ENCODE data around the gene HYCC1. TPM values are rescaled to one million over a fixed set of nuclear protein-coding genes. Genes with fewer than 3 reads are reported as not detected.

Gene HYCC1
- total RNA-seq, 1 donor from 2014 or later: 20.3 TPM

DNA sequence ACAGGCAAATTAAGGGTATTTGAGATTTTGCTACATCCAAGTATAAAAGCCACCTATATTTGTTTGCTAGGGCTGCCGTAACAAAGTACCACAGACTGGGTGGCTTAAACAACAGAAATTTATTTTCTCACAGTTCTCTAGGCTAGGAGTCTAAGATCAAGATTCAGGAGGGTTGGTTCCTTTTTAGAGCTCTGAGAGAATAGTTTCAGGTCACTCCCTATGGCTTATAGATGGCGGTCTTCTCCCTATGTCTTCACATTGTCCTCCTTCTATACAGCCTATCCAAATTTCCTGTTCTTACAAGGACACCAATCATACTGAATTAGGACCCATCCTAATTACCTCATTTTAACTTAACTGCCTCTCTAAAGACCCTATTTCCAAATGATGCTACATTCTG is 11.2 kb downstream of the HYCC1 start:
- TF ChIP-seq, protein P1, sequence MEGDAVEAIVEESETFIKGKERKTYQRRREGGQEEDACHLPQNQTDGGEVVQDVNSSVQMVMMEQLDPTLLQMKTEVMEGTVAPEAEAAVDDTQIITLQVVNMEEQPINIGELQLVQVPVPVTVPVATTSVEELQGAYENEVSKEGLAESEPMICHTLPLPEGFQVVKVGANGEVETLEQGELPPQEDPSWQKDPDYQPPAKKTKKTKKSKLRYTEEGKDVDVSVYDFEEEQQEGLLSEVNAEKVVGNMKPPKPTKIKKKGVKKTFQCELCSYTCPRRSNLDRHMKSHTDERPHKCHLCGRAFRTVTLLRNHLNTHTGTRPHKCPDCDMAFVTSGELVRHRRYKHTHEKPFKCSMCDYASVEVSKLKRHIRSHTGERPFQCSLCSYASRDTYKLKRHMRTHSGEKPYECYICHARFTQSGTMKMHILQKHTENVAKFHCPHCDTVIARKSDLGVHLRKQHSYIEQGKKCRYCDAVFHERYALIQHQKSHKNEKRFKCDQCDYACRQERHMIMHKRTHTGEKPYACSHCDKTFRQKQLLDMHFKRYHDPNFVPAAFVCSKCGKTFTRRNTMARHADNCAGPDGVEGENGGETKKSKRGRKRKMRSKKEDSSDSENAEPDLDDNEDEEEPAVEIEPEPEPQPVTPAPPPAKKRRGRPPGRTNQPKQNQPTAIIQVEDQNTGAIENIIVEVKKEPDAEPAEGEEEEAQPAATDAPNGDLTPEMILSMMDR (IDR thresholded peaks at IDR 0.05; ENCODE audit: unreplicated experiment): no peak
- Mint-ChIP-seq H3K27me3 (ENCODE audit: low read depth) (no peaks in the 10 kb centered on the region), H3K4me1 (no peaks in the 10 kb centered on the region), H3K27ac (no peak overlapping the region), H3K9me3 (no peaks in the 10 kb centered on the region), H3K36me3 (no peaks in the 10 kb centered on the region), H3K4me3 (no peak overlapping the region)
- no peak for DNase-seq (ENCODE audit: low spot score in 2 of 2, unreplicated experiment in 2 of 2)

GRCh38 chr7:23001610-23002009 is 12.3 kb downstream of the HYCC1 start:
- Mint-ChIP-seq H3K9me3 (no peaks in the 10 kb centered on the region), H3K4me1 (no peaks in the 10 kb centered on the region), H3K4me3 (no peak overlapping the region), H3K36me3 (no peaks in the 10 kb centered on the region), H3K27ac (no peak overlapping the region), H3K27me3 (ENCODE audit: low read depth) (no peaks in the 10 kb centered on the region)
- TF ChIP-seq, protein P1 (IDR thresholded peaks at IDR 0.05; ENCODE audit: unreplicated experiment): no peak
- no peak for DNase-seq (ENCODE audit: low spot score in 2 of 2, unreplicated experiment in 2 of 2)

DNA sequence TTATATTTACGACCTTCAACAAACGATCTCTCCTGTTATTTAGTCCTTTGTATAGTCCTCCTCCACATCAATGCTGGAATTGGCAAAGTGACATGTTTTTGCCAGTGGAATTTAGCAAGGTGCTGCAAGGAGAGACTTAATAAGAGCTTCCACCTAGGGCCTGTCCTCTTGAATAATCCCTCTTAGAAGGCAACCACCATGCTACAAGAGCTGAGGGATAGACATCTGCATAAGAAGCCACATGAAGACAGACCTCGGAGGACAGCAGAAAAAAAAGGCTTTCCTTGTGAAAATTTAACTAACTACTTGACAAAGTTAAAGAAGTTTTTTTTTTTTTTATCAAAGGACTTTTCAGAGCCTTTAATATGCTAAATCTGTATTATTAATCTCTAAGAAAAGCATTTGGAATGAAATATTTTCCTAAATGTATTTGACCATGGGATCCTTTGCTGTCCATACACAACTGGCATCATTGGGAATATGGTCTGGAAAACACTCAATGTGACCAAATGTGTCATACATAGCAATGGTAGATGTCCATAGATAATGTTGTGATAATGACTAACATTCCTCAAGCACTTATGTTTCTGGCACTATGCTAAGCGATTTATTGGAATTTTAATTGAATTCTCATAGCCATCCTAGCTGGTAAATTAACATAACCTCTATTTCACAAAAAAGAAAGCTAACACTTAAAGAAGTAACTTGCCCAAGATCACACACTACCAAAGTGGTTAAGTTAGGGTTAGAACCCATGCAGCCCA is 13.2 kb downstream of the HYCC1 start:
- Mint-ChIP-seq H3K27me3 (ENCODE audit: low read depth) (no peaks in the 10 kb centered on the region), H3K36me3 (no peaks in the 10 kb centered on the region), H3K4me3 (no peak overlapping the region), H3K27ac (no peak overlapping the region), H3K4me1 (no peaks in the 10 kb centered on the region), H3K9me3 (no peaks in the 10 kb centered on the region)
- TF ChIP-seq, protein P1 (IDR thresholded peaks at IDR 0.05; ENCODE audit: unreplicated experiment): no peak
- no peak for DNase-seq (ENCODE audit: low spot score in 2 of 2, unreplicated experiment in 2 of 2)

DNA sequence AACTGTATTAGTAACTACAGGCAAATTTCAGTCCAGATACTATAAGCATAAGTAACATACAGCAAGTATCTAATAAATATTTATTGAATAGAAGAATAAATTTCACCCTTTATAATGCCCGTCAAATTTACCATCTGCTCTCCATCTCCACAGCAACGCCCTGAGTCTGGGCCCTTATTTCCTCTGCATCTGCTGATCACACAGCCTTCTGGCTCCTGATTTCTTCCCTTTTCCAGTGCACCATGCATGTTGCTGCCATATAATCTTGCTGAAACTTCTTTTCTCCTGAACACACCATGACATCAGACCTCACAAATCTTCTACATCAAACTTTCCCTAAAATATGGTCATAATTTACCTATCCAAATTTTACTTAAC is 15.4 kb downstream of the HYCC1 start:
- no peaks in the 10 kb centered on the region for H3K36me3 Mint-ChIP-seq
- no peak overlapping the region for H3K27ac Mint-ChIP-seq
- H3K4me1 Mint-ChIP-seq: no peaks in the 10 kb centered on the region
- H3K9me3 Mint-ChIP-seq: no peaks in the 10 kb centered on the region
- H3K27me3 Mint-ChIP-seq (ENCODE audit: low read depth): no peaks in the 10 kb centered on the region
- DNase-seq (ENCODE audit: low spot score in 2 of 2, unreplicated experiment in 2 of 2): no peak
- TF ChIP-seq, protein P1 (IDR thresholded peaks at IDR 0.05; ENCODE audit: unreplicated experiment): no peak
- H3K4me3 Mint-ChIP-seq: no peak overlapping the region

DNA sequence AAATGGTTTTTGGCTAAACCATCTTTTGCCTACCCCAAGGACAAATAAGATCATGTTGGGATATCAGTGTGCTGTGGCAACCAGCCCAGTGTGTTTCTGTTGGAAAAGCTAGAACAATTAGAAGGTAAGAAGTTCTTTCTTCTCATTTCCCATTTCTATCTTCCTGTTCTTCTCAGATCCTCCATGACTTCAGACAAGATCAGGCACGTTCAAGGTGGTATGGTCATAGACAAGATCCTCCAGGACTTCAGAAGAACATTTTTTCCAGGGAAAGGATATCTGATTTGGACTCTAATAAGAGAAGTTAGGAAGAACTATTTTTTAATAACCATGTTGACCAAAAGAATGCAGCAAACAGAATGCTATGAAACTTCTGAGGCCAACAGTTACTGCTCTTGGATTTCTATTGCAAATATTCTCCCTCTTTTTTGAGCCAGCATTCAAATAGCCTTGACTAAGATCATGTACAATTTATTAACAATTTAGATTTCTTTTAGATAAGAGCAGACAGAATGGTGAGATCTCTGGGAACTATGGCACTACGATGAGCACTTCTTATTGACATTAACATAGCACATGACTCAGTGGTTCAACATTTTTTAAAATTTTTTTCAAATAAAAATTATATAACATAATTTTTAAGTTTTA is 15.9 kb downstream of the HYCC1 start:
- Mint-ChIP-seq H3K36me3 (no peaks in the 10 kb centered on the region), H3K27me3 (ENCODE audit: low read depth) (no peaks in the 10 kb centered on the region), H3K9me3 (no peaks in the 10 kb centered on the region), H3K27ac (no peak overlapping the region), H3K4me3 (no peak overlapping the region), H3K4me1 (no peaks in the 10 kb centered on the region)
- DNase-seq (ENCODE audit: low spot score in 2 of 2, unreplicated experiment in 2 of 2): no peak
- TF ChIP-seq, protein P1 (IDR thresholded peaks at IDR 0.05; ENCODE audit: unreplicated experiment): no peak
